Sigmoid colon (tissue), 7 donors: ENCODE measurements around the gene TMEM115. TPM values are rescaled to one million over a fixed set of nuclear protein-coding genes. Genes with fewer than 3 reads are reported as not detected.

Experiments
- DNase-seq: peaks from one replicate; pipeline ENCODE4 v3.0.0-alpha.2; 2019
- H3K27ac ChIP-seq, 4 donors: fragments of 200-600 bp; sonication (generic); one replicate each; pipeline ENCODE4 v1.5.1; 2016 to 2019; ENCODE audit warnings: mild to moderate bottlenecking in 1 of 4
- H3K27me3 ChIP-seq, 3 donors: fragments of 200-600 bp; sonication (generic); one replicate each; pipeline ENCODE4 v1.5.1; 2019; ENCODE audit warnings: mild to moderate bottlenecking in 1 of 3
- H3K36me3 ChIP-seq, 4 donors: fragments of 200-600 bp; sonication (generic); one replicate each; pipeline ENCODE4 v1.5.1; 2016 to 2019
- H3K4me1 ChIP-seq, 4 donors: fragments of 200-600 bp; sonication (generic); one replicate each; pipeline ENCODE4 v1.5.1; 2017 to 2019
- H3K4me3 ChIP-seq, 4 donors: fragments of 200-600 bp; sonication (generic); one replicate each; pipeline ENCODE4 v1.5.1; 2017 to 2019; ENCODE audit warnings: mild to moderate bottlenecking in 2 of 4, moderate library complexity in 1 of 4
- H3K9me3 ChIP-seq, 4 donors: fragments of 200-600 bp in 3 of 4; sonication (generic) in 3 of 4; one replicate each; pipeline versions ENCODE4 v1.5.1 to v1.6.1; 2013 to 2019
- EP300 ChIP-seq, 4 donors: sonication (generic); formaldehyde crosslinking; IDR thresholded peaks; one replicate each; pipeline ENCODE4 v1.6.1; 2017; ENCODE audit warnings: antibody characterized with exemption in 4 of 4
- POLR2A ChIP-seq, 2 donors: fragments of 450-650 bp; IDR thresholded peaks; one replicate each; pipeline ENCODE4 v1.6.1; 2016; ENCODE audit warnings: antibody characterized with exemption in 2 of 2, mild to moderate bottlenecking in 2 of 2, moderate library complexity in 2 of 2
- POLR2AphosphoS5 ChIP-seq, 4 donors: sonication (generic); formaldehyde crosslinking; IDR thresholded peaks; one replicate each; pipeline ENCODE4 v1.6.1; 2017; ENCODE audit warnings: antibody characterized with exemption in 4 of 4
- WGBS, 2 donors: extraction: QIAGEN DNeasy Blood & Tissue Kit; methylation state at CpG; one replicate each; pipeline ENCODE4 v1.1.7; 2013; 5-methylcytosine and 5-hydroxymethylcytosine counted together
- intact Hi-C: fragments of 100-400 bp; cut with DNase I; formaldehyde crosslinking; loops from one replicate; pipeline ENCODE4 v1.15.1; 2023
- polyA plus RNA-seq, 3 donors: library from polyadenylated mRNA; stranded (reverse); fragments of 200-250 nt; gene quantifications; one replicate each; pipeline ENCODE4 v1.2.3, GENCODE V29; 2013
- total RNA-seq, 4 donors: library from RNA; depleted of rRNA; stranded (reverse); fragments of >200 nt; gene quantifications; one replicate each; pipeline ENCODE4 v1.1.0, GENCODE V29; 2016
- TF ChIP-seq, protein P1 (sequence below), 4 experiments: fragments of 450-650 bp in 3 of 4; fragments of 200-600 bp in 1 of 4; IDR thresholded peaks; one replicate each; pipeline ENCODE4 v1.5.1; 2016 to 2019; ENCODE audit warnings: antibody characterized with exemption in 4 of 4, mild to moderate bottlenecking in 3 of 4, moderate library complexity in 2 of 4
- donor health status: healthy with polysubstance abuse.
- donor health status: Bipolar disorder and iron deficiency.
- donor health status: healthy.

Gene TMEM115
- total and polyA plus RNA-seq, 7 donors = 9.5 to 45.7 (median 40.5) TPM

GRCh38 chr3:50340147-50340447 lies 19.2 kb downstream of the TMEM115 start:
- WGBS, 2 donors = 23 to 55% methylated on average over 9 of the region's 9 CpGs

DNA sequence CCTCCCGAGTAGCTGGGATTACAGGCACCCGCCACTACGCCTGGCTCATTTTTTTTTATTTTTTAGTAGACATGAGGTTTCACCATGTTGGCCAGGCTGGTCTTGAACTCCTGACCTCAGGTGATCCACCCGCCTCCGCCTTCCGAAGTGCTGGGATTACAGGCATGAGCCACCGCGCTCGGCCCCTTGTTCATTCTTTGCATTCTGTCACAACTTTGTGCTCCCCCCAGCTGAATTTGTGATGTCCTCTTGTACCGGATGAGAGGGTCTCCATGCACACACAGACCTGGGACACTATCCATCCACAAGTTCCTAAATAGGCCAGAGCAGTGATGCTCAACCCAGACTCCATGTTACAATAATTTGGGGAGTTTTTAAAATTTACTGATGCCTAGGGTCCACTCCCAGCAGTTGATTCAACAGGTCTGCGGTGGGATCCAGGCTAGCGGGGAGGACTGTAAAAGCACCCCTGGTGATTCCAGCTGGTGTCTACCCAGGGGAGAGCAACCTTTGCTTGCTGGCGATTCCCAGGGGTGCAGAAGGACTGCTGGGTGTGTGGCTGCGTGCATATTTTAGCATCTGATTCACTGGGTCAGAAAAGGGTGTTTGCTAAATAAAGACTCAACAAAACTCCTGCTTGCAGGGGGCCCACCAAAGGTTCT lies 19.7 kb downstream of the TMEM115 start:
- Histone ChIP-seq H3K9me3 (no peaks in the 10 kb centered on the region), H3K27ac (peak overlapping the region; percentile 93 to 100 (median 98)), H3K4me1 (peaks cover 0 to 63% (median 61%) of the 10 kb centered on the region in 4 donors), H3K4me3 (peak overlapping the region; percentile 34 to 62 (median 54)), H3K36me3 (no peaks in the 10 kb centered on the region), H3K27me3 (no peaks in the 10 kb centered on the region)
- intact Hi-C loops = no loop called here
- 67 to 82% methylated on average over 14 of the region's 14 CpGs for WGBS, 2 donors
- TF ChIP-seq, protein P1, sequence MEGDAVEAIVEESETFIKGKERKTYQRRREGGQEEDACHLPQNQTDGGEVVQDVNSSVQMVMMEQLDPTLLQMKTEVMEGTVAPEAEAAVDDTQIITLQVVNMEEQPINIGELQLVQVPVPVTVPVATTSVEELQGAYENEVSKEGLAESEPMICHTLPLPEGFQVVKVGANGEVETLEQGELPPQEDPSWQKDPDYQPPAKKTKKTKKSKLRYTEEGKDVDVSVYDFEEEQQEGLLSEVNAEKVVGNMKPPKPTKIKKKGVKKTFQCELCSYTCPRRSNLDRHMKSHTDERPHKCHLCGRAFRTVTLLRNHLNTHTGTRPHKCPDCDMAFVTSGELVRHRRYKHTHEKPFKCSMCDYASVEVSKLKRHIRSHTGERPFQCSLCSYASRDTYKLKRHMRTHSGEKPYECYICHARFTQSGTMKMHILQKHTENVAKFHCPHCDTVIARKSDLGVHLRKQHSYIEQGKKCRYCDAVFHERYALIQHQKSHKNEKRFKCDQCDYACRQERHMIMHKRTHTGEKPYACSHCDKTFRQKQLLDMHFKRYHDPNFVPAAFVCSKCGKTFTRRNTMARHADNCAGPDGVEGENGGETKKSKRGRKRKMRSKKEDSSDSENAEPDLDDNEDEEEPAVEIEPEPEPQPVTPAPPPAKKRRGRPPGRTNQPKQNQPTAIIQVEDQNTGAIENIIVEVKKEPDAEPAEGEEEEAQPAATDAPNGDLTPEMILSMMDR (IDR thresholded peaks at IDR 0.05) = no peak
- TF ChIP-seq EP300 (IDR thresholded peaks at IDR 0.05) (no peak), POLR2AphosphoS5 (IDR thresholded peaks at IDR 0.05) (no peak), POLR2A (IDR thresholded peaks at IDR 0.05) (no peak)
- no peak for DNase-seq

More at GRCh38 chr3:50340147-50340447, 19.2 kb downstream of the TMEM115 start:
- TF ChIP-seq EP300 (IDR thresholded peaks at IDR 0.05) (no peak), POLR2A (IDR thresholded peaks at IDR 0.05) (no peak)
- TF ChIP-seq, protein P1 (IDR thresholded peaks at IDR 0.05) = no peak
- intact Hi-C loops = no loop called here
- peak overlapping the region; percentile 93 to 100 (median 98) for H3K27ac ChIP-seq
- H3K4me1 ChIP-seq = peaks cover 0 to 61% (median 59%) of the 10 kb centered on the region in 4 donors
- no peak for DNase-seq
- H3K36me3 ChIP-seq = no peaks in the 10 kb centered on the region
- no peaks in the 10 kb centered on the region for H3K27me3 ChIP-seq
- peak overlapping the region; percentile 34 to 62 (median 54) for H3K4me3 ChIP-seq
- no peaks in the 10 kb centered on the region for H3K9me3 ChIP-seq

DNA sequence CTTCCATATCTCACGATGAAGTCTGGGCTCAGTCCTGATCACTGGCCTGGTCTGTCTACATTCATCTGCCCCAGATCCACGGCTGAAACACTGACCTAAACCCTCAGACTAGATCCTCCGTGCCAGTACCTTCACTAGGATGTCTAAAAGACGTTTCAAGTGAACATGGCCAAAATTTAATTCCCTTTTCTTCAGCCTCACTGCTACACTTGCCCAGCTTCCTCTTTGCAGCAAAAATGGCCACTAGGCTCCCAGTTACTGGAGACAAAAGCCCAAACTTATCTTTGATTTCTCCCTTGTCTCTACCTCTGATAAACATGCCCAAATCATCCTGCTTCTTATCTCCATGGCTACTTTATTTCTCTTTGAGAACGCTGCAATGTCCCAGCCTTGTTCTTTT lies 20.4 kb downstream of the TMEM115 start:
- TF ChIP-seq EP300 (IDR thresholded peaks at IDR 0.05) = no peak
- TF ChIP-seq, protein P1 (IDR thresholded peaks at IDR 0.05) = no peak
- TF ChIP-seq POLR2AphosphoS5 (IDR thresholded peaks at IDR 0.05) = no peak
- no peak for TF ChIP-seq POLR2A (IDR thresholded peaks at IDR 0.05)
- Histone ChIP-seq H3K4me3 (peak overlapping the region in 1 of 4 donors; percentile 83), H3K27me3 (no peaks in the 10 kb centered on the region), H3K4me1 (peaks cover 0 to 70% (median 67%) of the 10 kb centered on the region in 4 donors), H3K9me3 (no peaks in the 10 kb centered on the region), H3K36me3 (no peaks in the 10 kb centered on the region), H3K27ac (peak overlapping the region; percentile 93 to 100 (median 98))
- WGBS, 2 donors = 54 to 76% methylated on average over 5 of the region's 5 CpGs
- no peak for DNase-seq
- intact Hi-C loops = no loop called here

DNA sequence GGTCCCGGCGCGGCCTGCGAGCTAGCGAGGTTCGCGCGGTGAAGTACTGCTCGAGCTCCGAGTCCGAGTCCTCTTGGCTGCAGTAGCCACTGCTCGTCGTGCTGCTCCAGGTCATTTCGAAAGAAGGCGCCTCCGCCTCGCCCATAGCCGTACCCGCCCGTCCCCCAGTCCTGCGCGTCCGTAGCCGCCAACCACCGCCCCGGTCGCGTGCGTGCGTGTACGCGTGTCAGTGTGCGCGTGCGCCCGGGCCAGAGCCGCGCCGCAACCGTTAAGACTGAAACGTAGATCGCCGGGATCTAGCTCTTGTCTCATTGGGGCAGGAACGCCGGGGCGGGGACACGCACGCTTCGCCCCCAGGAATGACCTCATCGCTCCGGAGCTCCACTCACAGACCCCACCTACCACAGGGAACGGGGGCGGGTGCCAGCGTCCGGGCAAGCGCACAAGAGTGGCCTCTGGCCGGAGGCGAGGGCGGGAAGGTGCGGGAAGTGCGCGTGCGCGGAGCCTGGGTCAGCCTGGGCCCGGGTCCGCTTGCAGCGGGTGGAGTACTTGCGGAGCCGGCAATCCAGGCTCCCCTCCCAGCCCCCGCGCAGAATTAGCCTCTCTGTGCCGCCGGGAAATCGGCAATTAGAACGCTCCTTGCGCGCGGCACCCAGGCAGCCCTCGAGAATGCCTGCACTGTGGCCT lies 22.0 kb downstream of the TMEM115 start:
- Histone ChIP-seq H3K36me3 (no peaks in the 10 kb centered on the region), H3K4me1 (peaks cover 0 to 81% (median 79%) of the 10 kb centered on the region in 4 donors), H3K9me3 (no peaks in the 10 kb centered on the region), H3K27ac (peak overlapping the region; percentile 93 to 100 (median 98)), H3K4me3 (peak overlapping the region; percentile 69 to 83 (median 77)), H3K27me3 (no peaks in the 10 kb centered on the region)
- intact Hi-C loops = no loop called here
- WGBS, 2 donors = 0% methylated on average over 79 of the region's 79 CpGs
- DNase-seq = peak; percentile 100
- TF ChIP-seq EP300 (IDR thresholded peaks at IDR 0.05) (no peak), POLR2A (IDR thresholded peaks at IDR 0.05) (peak; percentile 72 to 77), POLR2AphosphoS5 (IDR thresholded peaks at IDR 0.05) (peak; percentile 93 to 98 (median 95))
- TF ChIP-seq, protein P1 (IDR thresholded peaks at IDR 0.05) = no peak
